ENCODE measurements around the gene DACH2.

- no peak for TF ChIP-seq CTCF (IDR thresholded peaks at IDR 0.05)
- no peak for TF ChIP-seq POLR2A (IDR thresholded peaks at IDR 0.05)
These were observed 456.4 kb downstream of the DACH2 start for GRCh38 chrX:86604607-86605006.
